G401 (cell line): ENCODE measurements around the gene ABCB8. TPM values are rescaled to one million over a fixed set of nuclear protein-coding genes. Genes with fewer than 3 reads are reported as not detected.
A peak's percentile ranks its signal among the peaks of the same experiment; 100 is the strongest.

ENCODE experiments used
- DNase-seq: peaks from one replicate; pipeline ENCODE4 v3.0.0-alpha.2; 2015; ENCODE audit warnings: low spot score
- in situ Hi-C: cut with HindIII; loops from 2 replicates; pipeline ENCODE4 v1.10.0; 2016; ENCODE audit warnings: low sequenced_read_pairs, mixed read lengths
- total RNA-seq: library from RNA; depleted of rRNA; stranded (reverse); fragments of >200 nt; shearing (Covaris generic); gene quantifications from 2 replicates; pipeline ENCODE4 v1.2.3, GENCODE V29; 2014

The ABCB8 gene
- total RNA-seq, 1 experiment from 2014 or later, result 34.0 TPM

GRCh38 chr7:151078233-151079040, 50.2 kb downstream of the ABCB8 start:
- in situ Hi-C loops, result no loop called here

GRCh38 chr7:151079199-151079910, 51.1 kb downstream of the ABCB8 start:
- in situ Hi-C loops, result no loop called here
- DNase-seq, result no peak

More at GRCh38 chr7:151078233-151079040, 50.2 kb downstream of the ABCB8 start:
- peak; percentile 69 for DNase-seq

GRCh38 chr7:151080067-151080521, 51.8 kb downstream of the ABCB8 start:
- in situ Hi-C loops, result no loop called here
- DNase-seq, result no peak

- in situ Hi-C loops, result no loop called here
- DNase-seq, result peak; percentile 93
These were observed 52.4 kb downstream of the ABCB8 start, which contains the start of gene FASTK for GRCh38 chr7:151080522-151081169. Gene FASTK (minus strand): TSS chr7:151080809. CDS start chr7:151080766, 43 bp downstream.

- no peak for DNase-seq
- in situ Hi-C loops, result no loop called here
These were observed 53.2 kb downstream of the ABCB8 start for GRCh38 chr7:151081170-151082101.

- in situ Hi-C loops, result no loop called here
- no peak for DNase-seq
These were observed 54.2 kb downstream of the ABCB8 start for GRCh38 chr7:151082141-151083070.

GRCh38 chr7:151083071-151083823, 55.0 kb downstream of the ABCB8 start, which contains the start of gene TMUB1:
Gene TMUB1 (minus strand): TSS chr7:151083493. CDS start chr7:151082563, 930 bp downstream.
- in situ Hi-C loops, result no loop called here
- DNase-seq, result peak; percentile 77

GRCh38 chr7:151083824-151084160, 55.5 kb downstream of the ABCB8 start:
- in situ Hi-C loops, result no loop called here
- no peak for DNase-seq

GRCh38 chr7:151085329-151085690, 57.1 kb downstream of the ABCB8 start:
- in situ Hi-C loops, result no loop called here
- no peak for DNase-seq

- DNase-seq, result peak; percentile 80
- in situ Hi-C loops, result no loop called here
These were observed 57.7 kb downstream of the ABCB8 start, which contains the start of gene AGAP3 for GRCh38 chr7:151085691-151086620. Gene AGAP3 (plus strand): TSS chr7:151086475. CDS start chr7:151086742, 267 bp downstream.

GRCh38 chr7:151086802-151087244, 58.6 kb downstream of the ABCB8 start:
- in situ Hi-C loops, result no loop called here
- DNase-seq, result no peak

- in situ Hi-C loops, result no loop called here
- DNase-seq, result peak; percentile 45
These were observed 59.2 kb downstream of the ABCB8 start for GRCh38 chr7:151087245-151088018.

- no peak for DNase-seq
- in situ Hi-C loops, result no loop called here
These were observed 60.0 kb downstream of the ABCB8 start for GRCh38 chr7:151088019-151088855.
